Keratinocyte (primary cell): Measurements from ENCODE around the gene MAZ.

Source experiments
- CTCF ChIP-seq, 3 experiments: IDR thresholded peaks in 1 of 3; conservative IDR thresholded peaks in 1 of 3; optimal IDR thresholded peaks in 1 of 3; 2 replicates in 2 of 3; 3 replicates in 1 of 3; pipeline versions ENCODE3 to v1.5.1; 2011; ENCODE audit warnings: low read length in 3 of 3, mild to moderate bottlenecking in 3 of 3, moderate library complexity in 2 of 3, control low read depth in 1 of 3, inconsistent platforms in 1 of 3; ENCODE audit not compliant: insufficient read depth in 2 of 3; ENCODE audit errors: extremely low read depth in 1 of 3
- EZH2 ChIP-seq: IDR thresholded peaks from one replicate; pipeline ENCODE4 v1.6.1; 2012; ENCODE audit warnings: inconsistent platforms, mild to moderate bottlenecking, low read length, moderate library complexity

- TF ChIP-seq CTCF (optimal IDR thresholded peaks at IDR 0.05 in 1 of 3, IDR thresholded peaks at IDR 0.05 in 1 of 3, conservative IDR thresholded peaks at IDR 0.05 in 1 of 3; ENCODE audit: extremely low read depth in 1 of 3, insufficient read depth in 2 of 3, low read length in 3 of 3) = no peak
- no peak for TF ChIP-seq EZH2
Measured at GRCh38 chr16:29820730-29821642, 14.7 kb downstream of the MAZ start.
